ENCODE measurements around the gene ANKS1B.
A peak's percentile ranks its signal among the peaks of the same experiment; 100 is the strongest.
"Not testable (repeated sequence)": the region's sequence is repeated elsewhere in the genome, so short reads cannot be mapped to it uniquely, and the experiment has no call there.

Gene ANKS1B

DNA sequence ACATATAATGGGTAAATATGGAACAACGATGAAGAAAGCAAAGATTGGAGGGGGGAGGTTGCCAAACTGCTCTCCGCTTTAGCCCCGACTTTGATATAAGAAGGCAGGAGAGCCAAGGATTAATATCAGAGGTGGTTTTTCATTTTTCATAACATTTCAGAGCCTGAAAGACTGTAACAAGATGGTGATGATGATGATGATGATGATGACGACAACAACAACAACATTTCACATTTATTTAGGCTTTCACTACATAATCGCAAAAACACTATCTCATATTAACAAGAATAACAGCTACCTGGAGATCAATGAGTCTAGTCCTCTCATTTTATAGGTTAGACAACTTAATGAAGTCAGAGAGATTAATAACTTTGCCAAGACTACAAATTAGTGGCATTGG is 86.1 kb downstream of the ANKS1B start:
- DNase-seq: no peak
- intact Hi-C loops (cut with DNase I): no loop called here

DNA sequence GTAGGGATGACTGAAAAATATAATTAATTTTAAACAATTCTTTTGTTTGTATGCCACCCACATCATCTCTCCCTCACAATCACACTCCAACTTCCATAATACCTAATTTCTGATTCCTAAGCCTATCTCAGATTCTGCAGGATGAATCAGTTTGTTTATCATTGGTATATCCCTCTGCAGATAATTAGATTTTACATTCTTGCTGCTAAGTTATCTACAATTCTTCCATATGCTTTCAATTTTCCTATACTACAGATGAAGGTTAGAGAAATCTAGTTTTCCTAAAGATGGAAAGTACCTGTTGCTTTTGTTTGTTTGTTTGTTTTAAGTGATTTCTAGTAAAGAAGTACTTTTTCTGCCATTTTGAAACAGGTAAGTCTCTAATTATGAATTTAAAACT is 105.3 kb downstream of the ANKS1B start:
- intact Hi-C loops (cut with DNase I): no loop called here

DNA sequence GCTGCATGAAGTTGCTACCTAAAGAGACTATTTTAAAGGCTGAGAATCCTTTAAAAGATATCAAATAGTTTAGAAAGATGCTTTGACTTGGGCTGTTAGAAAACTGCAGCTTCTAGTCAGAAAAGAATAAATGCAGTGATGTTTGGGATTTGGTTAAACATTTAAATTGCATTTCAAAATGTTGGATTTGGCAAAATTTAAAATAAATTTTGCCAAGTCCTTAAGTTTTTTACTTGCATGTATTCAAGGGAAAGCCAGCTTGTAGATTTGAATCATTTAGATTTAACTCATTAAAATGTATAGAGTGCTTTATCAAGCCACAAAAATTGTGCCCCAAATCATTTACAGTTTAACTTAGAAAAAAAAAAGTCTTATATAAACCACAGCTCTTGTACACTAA is 109.7 kb downstream of the ANKS1B start:
- no peak for DNase-seq
- intact Hi-C loops (cut with DNase I): no loop called here

More for the DNA sequence above, 105.3 kb downstream of the ANKS1B start:
- no peak for DNase-seq

DNA sequence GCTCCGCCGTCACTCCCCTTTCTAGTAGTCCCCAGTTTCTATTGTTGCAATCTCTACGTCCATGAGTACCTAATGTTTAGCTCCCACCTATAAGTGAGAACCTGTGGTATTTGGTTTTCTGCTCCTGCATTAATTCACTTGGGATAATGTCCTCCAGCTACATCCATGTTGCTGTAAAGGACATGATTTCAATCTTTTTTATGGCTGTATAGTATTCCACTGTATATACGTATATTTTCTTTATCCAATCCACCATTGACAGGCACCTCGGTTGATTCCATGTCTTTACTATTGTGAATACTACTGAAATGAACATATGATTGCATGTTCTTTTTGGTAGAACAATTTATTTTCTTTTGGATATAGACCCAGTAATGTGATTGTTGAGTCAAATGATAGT is 114.7 kb downstream of the ANKS1B start:
- DNase-seq: no peak
- intact Hi-C loops (cut with DNase I): no loop called here

DNA sequence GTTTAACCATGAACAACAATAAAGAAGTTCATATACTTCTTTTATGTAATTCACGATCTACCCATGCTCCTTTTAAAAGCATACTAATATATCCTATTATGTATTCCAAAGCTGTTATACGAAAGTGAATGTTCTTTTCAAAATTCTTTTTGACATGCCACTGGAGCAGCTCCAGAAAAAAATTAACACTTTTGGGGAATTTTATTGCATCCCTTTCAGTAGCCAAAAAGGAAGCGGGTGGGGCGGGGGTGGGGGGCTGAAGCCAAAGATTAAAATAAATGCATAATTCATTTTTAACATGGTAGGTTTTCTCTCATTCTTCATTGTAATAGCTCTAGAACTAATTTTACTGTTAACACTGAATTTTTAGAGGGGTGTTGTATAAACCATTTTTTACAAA is 123.0 kb downstream of the ANKS1B start:
- intact Hi-C loops (cut with DNase I): no loop called here
- no peak for DNase-seq

DNA sequence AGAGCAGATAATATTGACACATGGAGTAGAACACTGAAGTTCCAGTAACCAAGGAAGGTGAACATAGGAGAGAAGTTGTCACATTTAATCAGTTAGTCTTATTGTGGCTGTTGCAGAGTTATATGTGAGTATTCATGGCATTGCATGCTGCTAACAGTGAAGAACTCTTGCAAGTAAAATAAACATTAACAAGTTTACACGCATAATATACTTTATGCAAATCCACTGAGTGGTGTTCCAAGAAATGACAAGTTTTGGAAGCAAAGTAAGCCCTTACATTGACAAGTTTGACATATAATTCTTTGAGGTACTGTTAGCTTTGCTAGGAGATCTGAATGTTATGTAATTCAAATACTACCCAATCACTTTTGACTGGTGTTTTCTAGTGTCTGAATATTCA is 125.6 kb downstream of the ANKS1B start:
- intact Hi-C loops (cut with DNase I): no loop called here
- no peak for DNase-seq

DNA sequence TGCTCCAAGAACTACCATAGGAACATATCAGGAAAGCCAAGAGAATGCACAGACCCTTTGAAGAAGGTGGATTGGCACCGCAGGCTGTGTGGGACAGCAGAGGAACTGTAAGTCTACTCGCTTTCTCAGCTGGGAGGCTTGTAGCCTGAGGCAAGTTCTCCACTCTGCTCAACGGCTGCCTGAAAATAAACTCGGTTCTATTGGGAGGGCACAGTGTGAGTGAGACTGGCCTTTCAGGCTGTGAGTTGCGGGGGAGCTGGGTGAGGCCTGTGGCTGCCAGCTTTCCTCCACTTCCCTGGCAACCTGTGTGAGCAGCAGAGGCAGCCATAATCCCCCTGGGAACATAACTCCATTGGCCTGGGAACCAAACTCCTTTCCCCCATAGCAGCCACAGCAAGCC is 132.1 kb downstream of the ANKS1B start:
- intact Hi-C loops (cut with DNase I): no loop called here
- peak in 2 of 10 donors; percentile 23 to 37 for DNase-seq

DNA sequence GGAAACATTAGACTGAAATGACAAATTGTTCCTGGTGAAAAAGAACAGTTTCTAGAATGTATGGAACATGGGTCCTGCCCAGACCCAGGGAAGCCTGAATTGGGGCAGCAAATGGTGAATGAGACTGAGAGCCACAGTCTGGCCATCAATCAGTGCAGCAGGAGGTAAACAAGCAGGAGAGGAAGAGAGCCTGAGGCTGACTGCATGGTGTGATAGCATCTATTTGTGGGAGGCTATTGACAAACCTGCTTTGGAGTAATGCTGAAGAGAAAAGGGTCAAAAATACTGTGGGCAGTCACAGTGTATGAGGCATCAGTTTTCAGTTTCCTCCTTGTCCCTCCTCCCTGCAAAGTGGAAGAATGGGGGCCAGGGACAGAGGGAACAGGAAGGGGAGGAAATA is 136.8 kb downstream of the ANKS1B start:
- DNase-seq: no peak
- intact Hi-C loops (cut with DNase I): no loop called here

DNA sequence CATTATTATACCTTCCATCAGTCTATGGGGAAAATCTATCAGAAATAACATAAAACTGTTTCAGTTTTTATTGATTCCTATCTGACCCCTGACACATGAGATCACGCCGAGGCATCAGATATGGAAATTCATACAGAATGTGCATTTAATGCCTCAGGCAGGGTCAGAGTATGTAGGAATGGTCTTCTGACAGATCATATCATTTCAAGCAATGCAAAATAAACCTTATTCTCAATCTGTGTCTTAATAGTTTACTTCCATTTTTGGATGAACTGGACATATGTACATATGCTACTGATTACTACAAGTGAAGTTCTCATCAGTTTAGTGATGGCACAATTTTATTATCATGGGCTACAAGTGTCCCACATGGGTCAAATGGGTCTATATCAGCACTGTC is 150.0 kb downstream of the ANKS1B start:
- intact Hi-C loops (cut with DNase I): no loop called here
- DNase-seq: no peak

DNA sequence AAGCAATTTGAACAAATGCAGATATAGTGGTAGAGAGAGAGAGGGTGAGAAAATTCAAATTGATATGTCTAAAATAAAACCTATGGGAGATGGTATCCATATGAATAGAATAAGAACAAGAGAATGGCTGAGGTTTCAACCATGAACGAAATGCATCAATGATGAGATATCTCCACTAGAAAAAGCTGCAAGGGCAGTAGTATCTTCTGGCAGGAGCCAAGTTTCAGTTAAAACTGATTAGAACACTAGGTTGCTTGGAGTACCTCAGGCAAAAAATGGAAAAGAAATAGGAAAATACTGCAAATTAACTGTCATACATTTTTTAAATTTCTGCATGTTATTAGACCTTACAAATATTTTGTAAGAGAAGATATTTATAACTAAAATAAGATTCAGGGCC is 151.3 kb downstream of the ANKS1B start:
- intact Hi-C loops (cut with DNase I): no loop called here

DNA sequence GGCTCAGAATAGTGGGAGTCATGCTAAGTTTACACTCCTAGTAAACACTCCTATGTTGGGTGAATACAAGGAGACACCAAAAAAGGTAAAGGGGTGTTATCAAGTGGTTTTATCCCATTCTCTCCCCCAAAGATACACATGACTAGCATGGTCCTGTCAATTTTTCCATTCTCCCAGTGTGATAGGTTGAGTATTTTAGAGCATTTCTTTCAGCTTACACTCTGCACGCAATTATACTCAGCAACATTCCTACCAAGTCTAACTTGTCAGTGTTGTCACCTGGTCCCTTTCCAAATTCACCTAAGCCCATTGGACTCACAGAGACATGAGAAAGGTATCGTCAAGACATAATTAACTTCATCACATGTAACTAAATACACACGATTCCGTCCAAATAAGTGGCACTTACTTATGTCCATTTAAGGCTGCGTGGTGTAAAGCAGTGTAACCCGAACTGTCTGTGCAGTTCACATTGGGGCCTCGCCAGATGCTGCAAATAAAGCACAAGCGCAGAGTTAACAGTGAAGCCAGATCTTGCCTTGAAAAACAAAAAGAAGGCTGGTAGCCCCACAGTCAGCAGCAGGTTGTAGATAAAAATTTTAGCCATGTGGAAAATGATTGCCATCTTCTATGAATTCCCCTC is 159.7 kb downstream of the ANKS1B start:
- intact Hi-C loops (cut with DNase I): no loop called here
- DNase-seq: peak in 1 of 10 donors; percentile 30

More for the DNA sequence above, 151.3 kb downstream of the ANKS1B start:
- DNase-seq: no peak

DNA sequence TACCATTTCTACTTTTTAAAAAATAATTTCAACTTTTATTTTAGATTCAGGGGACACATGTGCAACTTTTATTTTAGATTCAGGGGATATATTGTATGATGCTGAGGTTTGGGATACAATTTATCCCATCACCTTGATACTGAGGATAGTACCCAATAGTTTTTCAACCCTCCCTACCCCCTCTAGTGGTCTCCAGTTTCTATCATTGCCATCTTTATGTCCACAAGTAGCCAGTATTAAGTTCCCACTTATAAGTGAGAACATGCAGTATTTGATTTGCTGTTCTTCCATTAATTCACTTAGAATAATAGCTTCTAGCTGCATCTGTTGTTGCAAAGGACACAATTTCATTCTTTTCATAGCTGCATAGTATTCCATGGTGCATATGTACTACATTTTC is 162.5 kb downstream of the ANKS1B start:
- intact Hi-C loops (cut with DNase I): no loop called here
- DNase-seq: no peak

DNA sequence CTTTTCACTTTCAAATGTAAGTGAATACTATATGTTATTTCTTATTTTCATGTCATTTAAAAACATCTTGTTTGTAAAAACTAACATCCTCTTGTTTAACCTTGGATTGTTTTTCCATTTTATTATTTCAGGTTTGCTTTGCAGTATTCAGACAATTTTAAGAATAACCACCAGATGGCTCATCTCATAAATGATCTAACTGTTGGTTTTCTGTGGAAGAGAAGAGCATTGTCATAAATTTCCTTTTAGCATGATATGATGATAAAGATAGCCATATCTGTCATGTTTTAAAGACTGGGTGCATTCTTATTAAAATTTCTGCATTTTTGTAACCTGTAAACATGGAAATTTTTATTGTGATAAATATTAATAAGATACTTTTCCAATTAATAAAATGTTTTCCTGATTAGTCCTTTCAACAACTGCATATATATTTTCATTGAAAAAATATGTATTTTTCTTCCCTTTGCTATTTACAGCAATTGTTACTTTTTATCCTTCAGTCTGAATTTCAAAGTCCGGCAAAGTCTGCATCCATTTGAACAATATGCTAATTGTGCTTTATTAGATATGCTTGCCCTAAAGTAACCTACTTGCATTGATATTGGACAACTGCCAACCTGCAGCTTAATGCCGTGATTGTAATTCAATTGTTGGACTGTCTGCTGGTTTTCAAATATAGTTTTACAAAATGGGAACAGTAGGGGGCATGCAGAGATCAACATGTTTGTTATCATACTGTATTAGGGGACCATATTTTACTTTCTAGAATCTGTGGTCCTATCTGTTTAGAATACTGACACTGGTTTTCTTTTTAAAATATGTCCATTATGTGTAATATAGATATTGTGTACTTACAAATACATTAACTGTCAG is 173.8 kb downstream of the ANKS1B start:
- intact Hi-C loops (cut with DNase I): no loop called here
- peak in 1 of 10 donors; percentile 17 for DNase-seq

DNA sequence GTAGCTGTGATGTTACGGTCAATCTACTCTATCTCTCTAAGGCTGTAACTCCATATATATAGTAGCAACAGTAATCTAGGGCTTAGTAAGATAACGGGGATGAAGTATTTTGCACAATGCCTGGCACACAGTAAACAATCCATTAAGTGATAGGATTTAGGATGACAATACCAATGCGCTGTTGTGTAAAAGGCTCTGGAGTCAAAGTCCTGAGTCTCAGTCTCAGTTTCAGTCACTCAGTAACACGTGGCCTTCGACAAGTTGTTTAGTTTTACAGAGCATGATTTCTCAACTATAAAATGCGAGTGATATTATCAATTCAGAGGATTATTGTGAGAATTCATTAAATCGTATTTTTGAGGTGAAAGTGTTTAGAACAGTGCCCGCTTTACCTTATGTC is 174.8 kb downstream of the ANKS1B start:
- intact Hi-C loops (cut with DNase I): no loop called here
- no peak for DNase-seq

DNA sequence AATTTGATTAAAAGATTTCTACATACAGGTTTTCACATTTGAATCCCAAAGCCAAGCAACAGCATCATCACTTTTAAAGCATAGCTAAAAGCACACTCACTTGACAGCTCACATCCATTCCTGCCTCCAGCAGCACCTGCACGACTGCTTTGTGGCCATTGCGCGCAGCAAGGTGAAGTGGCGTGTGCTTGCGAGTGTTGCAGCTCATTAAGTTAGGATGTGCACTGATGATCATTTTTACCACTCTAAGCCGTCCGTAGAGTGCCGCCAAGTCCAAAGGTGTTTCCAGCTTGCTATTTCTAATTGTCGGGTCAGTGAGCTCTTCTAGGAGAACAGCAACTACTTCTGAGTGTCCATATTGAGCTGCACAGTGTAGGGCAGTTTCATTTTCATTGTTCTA is 178.4 kb downstream of the ANKS1B start:
- intact Hi-C loops (cut with DNase I): no loop called here
- DNase-seq: peak in 1 of 10 donors; percentile 63

DNA sequence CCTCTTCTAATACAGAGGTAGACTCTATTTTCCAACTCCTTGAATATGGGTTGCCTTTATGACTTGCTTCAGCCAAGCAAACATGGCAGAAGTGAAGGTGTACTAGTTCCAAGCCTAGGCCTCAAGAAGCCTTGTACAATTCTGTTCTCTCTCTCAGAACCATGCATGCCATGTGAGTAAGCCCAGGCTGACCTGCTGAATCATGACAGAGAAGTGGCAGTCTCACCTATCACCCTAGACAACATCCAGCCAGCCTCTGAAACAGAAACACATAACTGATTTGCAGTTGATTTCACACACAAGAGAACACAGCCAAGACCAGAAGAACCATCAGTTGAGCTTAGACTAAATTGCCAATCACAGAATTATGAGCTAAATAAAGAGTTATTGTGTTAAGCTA is 180.0 kb downstream of the ANKS1B start:
- no peak for DNase-seq
- intact Hi-C loops (cut with DNase I): no loop called here

DNA sequence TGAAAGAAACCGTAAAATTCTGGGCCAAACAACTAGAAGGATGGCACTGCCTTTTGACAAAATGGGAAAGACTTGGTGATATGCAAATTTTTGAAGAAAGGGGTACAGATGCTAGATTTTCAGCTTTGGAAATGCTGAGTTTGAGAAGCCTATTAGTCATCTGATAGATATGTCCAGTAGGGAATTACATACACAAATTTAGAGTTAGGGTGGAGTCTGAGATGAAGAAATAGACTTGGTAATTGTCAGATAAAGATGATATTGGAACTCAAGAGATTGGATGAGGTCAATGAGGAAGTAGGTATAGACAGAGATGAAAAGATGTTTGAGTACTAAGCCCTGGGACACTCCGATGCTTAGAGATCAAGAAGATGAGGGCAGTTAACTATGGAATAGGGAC is 184.1 kb downstream of the ANKS1B start:
- intact Hi-C loops (cut with DNase I): no loop called here

DNA sequence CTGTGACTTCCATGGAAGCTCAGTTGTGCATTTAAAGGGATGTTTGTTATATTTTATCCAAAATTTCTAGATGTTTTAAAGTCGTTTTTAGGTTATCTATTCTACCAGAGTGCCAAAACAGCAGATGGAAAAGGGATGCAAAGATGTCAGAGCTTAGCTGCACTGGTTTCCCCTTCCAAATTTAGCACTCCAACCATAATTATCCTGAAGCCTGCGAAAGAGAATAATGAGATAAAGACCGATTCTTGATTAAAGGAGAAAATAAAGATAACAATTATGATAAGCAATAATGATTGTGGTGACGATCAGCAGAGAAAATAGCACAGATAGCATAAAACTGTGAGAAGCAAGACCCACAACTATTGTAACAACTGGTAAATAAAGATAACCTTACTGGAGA is 186.8 kb downstream of the ANKS1B start:
- intact Hi-C loops (cut with DNase I); DNase-seq: not testable (repeated sequence)

More for the DNA sequence above, 184.1 kb downstream of the ANKS1B start:
- no peak for DNase-seq

DNA sequence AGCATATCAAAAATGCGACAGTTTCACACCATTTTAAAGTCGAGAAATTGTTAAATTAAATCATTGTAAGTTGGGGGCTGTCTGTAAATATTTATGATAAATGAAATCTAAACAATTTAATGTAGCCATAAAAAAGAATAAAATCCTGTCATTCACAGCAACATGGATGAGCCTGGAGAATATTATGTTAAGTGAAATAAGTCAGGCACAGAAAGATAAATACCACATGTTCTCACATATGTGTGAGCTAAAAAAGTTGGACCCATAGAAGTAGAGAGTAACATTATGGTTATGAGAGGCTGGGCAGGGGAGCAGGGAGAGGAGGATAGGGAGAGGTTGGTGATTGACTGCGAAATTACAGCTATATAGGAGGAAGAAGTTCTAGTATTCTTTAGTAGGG is 201.3 kb downstream of the ANKS1B start:
- intact Hi-C loops (cut with DNase I): no loop called here
- no peak for DNase-seq

DNA sequence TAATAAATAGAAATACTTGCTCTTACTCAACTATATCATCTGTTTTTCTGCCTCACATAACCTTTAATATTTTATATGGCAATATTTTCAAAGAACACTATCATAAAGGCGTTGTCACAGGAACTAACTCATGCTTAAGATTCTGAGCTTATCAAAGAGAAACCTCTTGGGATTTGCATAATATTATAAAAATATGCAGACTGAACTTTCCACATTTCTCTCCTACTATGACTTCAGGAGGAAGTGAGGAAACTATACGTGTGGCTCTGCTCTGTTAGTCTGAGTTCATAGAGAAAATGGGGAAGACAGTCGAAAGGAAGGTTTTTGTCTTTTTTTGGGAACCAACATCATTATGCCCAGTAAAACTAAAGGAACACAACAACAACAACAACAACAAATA is 212.5 kb downstream of the ANKS1B start:
- intact Hi-C loops (cut with DNase I): no loop called here
- no peak for DNase-seq

DNA sequence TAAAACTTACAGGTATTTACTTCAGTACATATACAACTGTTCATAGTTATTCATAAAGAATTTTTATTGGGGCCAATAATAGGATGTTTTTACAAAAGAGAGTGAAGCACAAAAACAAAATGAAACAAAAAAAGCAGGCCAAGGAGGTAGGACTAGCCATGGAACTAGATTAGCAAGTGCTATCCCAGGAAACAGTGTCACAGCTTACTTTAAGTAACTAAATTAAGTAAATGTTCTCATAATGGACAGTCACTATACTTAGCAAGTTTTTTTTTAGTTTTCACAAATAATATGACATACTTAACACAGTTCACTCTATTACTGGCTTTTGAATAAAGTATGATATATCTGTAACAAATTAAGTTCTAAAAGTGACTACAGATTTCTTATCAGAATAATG is 213.1 kb downstream of the ANKS1B start:
- no peak for DNase-seq
- intact Hi-C loops (cut with DNase I): no loop called here

DNA sequence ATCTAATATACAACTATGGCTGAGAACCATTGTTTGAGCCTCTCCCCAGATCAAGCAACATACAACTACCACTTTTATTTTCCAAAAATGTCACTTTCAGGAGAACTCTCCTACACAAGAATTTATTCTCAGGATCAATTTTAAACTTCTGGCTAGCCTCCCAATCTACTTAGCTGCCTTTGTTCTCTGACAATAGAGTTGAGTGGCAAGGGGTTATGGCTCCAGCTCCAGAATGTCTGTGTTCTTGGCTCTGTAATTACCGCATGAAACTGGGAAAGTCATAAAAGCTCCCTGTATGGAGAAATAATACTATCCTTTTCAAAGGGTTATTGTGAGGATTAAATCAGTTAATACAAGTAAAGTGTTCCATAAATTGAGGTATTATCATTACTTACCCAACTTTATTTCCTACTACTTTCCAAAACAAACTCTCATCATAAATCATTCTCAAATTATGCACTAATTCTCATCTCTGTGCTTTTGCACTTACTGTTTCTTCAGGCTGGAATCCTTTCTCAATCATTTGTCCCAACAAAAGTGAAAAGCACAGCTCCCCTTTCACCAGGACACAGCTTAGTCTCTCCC is 215.2 kb downstream of the ANKS1B start:
- intact Hi-C loops (cut with DNase I): loop anchor here (2.0 kb wide), 1 partner anchor 727 kb away; no protein-coding TSS in a partner anchor
- no peak for DNase-seq

Data from posterior cingulate gyrus (tissue), 11 donors.